ENCODE data around the gene SERPINE1.

The SERPINE1 gene

DNA sequence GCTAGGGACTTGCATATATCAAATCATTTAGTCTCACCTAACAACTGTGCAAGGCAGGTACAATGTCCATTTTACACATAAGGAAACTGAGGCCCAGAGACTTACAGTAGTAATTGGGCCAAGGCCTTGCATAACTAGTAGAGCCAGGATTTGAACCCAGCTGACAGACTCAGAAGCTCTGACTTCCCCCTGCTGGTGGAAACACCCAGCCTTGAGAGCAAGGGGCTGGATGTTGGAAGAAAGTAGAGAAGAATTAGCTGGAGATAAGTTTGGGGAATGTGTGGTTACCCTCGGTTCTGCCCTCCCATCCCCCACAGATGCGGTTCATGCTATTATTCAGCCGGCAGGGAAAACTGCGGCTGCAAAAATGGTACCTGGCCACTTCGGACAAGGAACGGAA lies 29.4 kb downstream of the SERPINE1 start:
- no peak for DNase-seq (ENCODE audit: low read depth)
- no peak overlapping the region for H3K4me3 ChIP-seq (ENCODE audit: low read depth, low read length)
- TF ChIP-seq MYC (IDR thresholded peaks at IDR 0.05; ENCODE audit: low read depth, low read length) (no peak), POLR2A (IDR thresholded peaks at IDR 0.05; ENCODE audit: extremely low read depth, insufficient read length) (no peak)
- TF ChIP-seq, protein P1, sequence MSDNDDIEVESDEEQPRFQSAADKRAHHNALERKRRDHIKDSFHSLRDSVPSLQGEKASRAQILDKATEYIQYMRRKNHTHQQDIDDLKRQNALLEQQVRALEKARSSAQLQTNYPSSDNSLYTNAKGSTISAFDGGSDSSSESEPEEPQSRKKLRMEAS (IDR thresholded peaks at IDR 0.05; ENCODE audit: low read depth, low read length), result no peak
- TF ChIP-seq, protein P2, sequence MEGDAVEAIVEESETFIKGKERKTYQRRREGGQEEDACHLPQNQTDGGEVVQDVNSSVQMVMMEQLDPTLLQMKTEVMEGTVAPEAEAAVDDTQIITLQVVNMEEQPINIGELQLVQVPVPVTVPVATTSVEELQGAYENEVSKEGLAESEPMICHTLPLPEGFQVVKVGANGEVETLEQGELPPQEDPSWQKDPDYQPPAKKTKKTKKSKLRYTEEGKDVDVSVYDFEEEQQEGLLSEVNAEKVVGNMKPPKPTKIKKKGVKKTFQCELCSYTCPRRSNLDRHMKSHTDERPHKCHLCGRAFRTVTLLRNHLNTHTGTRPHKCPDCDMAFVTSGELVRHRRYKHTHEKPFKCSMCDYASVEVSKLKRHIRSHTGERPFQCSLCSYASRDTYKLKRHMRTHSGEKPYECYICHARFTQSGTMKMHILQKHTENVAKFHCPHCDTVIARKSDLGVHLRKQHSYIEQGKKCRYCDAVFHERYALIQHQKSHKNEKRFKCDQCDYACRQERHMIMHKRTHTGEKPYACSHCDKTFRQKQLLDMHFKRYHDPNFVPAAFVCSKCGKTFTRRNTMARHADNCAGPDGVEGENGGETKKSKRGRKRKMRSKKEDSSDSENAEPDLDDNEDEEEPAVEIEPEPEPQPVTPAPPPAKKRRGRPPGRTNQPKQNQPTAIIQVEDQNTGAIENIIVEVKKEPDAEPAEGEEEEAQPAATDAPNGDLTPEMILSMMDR (IDR thresholded peaks at IDR 0.05; ENCODE audit: low read depth, low read length), result peak; percentile 28

DNA sequence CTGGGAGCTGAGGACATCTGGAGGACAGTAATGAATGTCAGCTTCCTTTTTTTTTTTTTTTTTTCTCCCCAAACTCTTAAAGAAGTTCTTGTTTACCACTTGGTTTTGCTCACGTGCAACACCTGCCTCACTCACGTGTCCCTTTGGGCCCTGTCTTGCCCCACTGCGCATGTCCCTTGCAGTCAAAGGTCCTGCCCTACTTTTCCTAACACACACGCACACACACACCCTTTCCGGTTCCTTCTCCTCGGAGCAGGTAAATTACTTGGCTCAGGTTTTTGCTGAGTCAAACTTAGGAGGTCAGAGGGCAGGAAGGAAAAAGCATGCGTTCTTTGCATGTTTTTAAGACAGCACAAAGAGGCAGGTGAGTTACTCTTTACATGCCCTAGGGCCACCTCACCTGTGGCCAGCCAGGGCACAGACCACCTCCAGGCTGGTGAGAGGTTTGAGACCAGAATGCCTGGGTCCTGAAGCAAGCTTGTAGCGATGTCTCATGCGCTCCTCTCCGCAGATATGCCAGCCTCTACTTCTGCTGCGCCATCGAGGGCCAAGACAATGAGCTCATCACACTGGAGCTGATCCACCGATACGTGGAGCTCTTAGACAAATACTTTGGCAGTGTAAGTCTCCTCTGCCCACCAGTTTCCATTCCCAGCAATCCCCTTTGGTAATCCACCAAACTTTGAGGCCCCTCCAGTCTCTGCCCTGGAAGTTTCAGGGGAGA lies 30.1 kb downstream of the SERPINE1 start:
- H3K4me3 ChIP-seq (ENCODE audit: low read depth, low read length), result no peak overlapping the region
- no peak for TF ChIP-seq MYC (IDR thresholded peaks at IDR 0.05; ENCODE audit: low read depth, low read length)
- no peak for TF ChIP-seq POLR2A (IDR thresholded peaks at IDR 0.05; ENCODE audit: extremely low read depth, insufficient read length)
- TF ChIP-seq, protein P2 (IDR thresholded peaks at IDR 0.05; ENCODE audit: low read depth, low read length), result no peak
- TF ChIP-seq, protein P1 (IDR thresholded peaks at IDR 0.05; ENCODE audit: low read depth, low read length), result no peak
- DNase-seq (ENCODE audit: low read depth), result no peak

DNA sequence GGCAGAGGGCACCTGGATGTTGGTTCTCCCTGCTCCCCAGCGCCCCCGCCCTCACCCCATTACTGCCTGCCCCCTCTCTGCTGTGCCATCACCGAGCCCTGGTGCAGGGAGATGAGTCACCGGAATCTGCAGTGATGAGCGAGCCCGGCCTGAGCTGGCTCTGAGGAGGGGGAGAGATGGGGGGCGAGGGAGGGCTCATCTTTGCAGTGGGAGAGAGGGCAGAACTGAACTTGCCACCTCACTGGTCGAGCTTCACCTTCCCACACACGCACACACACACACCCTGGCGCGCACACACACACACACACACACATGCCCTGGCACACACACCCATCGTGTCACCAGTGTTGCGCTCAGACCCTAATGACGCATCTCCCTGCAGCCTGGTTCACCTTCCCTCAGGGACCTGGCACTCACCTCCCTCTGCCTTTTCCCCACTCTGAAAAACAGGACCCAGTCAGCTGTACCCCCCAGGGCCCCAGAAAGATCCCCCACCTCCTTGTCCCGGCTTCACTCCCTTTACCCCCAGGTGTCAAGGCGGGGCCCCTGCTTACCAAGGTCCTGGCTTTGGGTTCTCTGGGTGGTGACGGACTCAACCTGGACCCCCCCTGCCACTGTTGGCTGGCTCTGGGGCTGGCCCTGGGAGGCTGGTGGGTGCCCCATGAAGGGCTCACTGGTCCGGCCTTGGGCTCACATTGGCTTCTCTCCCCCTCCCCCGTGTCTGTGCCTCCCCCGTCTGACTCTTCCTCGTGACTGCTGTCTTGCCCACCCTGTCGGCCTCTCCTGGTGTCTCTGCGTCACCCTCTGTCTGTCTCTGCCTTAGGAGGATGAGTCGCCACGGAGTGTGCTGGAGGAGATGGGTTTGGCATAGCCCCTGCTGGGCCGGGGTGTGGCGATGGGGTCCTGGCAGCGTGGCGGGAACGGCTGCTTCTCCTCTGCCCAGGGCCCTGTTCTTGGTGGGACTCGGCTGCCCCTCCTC lies 33.1 kb downstream of the SERPINE1 start:
- DNase-seq (ENCODE audit: low read depth), result peak; percentile 52
- TF ChIP-seq MYC (IDR thresholded peaks at IDR 0.05; ENCODE audit: low read depth, low read length) (no peak), POLR2A (IDR thresholded peaks at IDR 0.05; ENCODE audit: extremely low read depth, insufficient read length) (no peak)
- TF ChIP-seq, protein P1 (IDR thresholded peaks at IDR 0.05; ENCODE audit: low read depth, low read length), result no peak
- TF ChIP-seq, protein P2 (IDR thresholded peaks at IDR 0.05; ENCODE audit: low read depth, low read length), result no peak
- no peak overlapping the region for H3K4me3 ChIP-seq (ENCODE audit: low read depth, low read length)

DNA sequence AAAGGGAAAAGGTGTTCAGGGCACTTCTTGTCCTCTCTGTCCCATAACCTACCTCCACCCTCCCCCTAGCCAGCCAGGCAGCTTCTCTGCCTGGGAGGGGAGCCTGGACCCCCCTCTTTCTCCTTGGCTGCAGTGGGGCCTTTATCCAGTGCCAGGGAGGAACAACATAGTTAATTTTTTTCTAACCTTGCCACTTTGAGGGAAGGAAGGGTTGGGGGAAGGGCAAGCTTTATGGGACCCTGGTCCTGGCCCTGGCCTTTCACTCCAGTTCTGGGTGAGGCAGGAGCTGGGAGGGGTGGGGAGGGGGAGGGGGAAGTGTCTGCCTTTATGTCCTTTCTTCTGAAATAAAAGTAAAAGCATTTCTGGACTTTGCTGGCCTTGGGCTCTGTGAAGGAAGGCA lies 34.0 kb downstream of the SERPINE1 start:
- no peak for DNase-seq (ENCODE audit: low read depth)
- TF ChIP-seq POLR2A (IDR thresholded peaks at IDR 0.05; ENCODE audit: extremely low read depth, insufficient read length) (no peak), MYC (IDR thresholded peaks at IDR 0.05; ENCODE audit: low read depth, low read length) (no peak)
- TF ChIP-seq, protein P2 (IDR thresholded peaks at IDR 0.05; ENCODE audit: low read depth, low read length), result no peak
- H3K4me3 ChIP-seq (ENCODE audit: low read depth, low read length), result no peak overlapping the region

DNA sequence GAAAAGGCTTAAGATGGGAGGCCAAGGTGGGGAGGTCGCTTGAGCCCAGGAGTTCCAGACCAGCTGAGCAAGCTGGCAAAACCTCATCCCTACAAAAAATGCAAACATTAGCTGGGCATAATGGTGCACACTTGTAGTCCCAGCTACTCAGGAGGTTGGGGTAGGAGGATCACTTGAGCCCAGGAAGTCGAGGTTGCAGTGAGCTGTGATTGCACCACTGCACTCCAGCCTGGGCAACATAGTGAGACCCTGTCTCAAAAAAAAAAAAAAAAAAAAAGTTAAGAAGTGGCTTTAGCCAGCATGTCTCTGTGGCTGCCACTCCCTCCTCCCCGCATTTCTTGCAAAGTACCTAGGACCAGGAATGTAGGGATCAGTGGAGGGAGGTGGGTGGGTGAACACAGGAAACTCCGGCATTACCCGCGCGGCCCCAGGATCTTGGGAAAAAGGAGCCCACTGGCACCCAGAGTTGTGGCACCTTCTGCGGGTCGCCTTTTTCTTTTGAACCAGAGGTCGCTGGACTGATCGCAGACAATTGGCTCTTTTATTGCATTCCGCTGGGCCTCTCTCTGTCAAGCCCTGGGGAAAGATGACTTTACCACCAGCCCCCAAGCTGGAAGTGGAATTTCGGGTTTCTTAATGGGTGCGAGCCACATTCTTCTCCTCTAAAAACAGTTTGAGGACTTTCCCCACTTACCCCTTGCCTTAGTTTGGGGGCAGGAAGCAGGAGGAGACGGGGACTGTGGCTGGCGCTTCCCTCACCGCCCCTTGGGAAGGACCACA lies 35.0 kb downstream of the SERPINE1 start:
- peak overlapping the region; percentile 38 for H3K4me3 ChIP-seq (ENCODE audit: low read depth, low read length)
- TF ChIP-seq, protein P2 (IDR thresholded peaks at IDR 0.05; ENCODE audit: low read depth, low read length), result no peak
- no peak for TF ChIP-seq MYC (IDR thresholded peaks at IDR 0.05; ENCODE audit: low read depth, low read length)
- TF ChIP-seq, protein P1 (IDR thresholded peaks at IDR 0.05; ENCODE audit: low read depth, low read length), result no peak
- no peak for TF ChIP-seq POLR2A (IDR thresholded peaks at IDR 0.05; ENCODE audit: extremely low read depth, insufficient read length)
- no peak for DNase-seq (ENCODE audit: low read depth)
